Activated T-cell treated with anti-CD3 and anti-CD28 coated beads for 1 hour (primary cell): ENCODE results near the gene EIF4A3.
"Not testable (repeated sequence)": the region's sequence is repeated elsewhere in the genome, so short reads cannot be mapped to it uniquely, and the experiment has no call there.

Experiments
- DNase-seq: peaks from one replicate; pipeline ENCODE4 v3.0.0-alpha.2; 2020; ENCODE audit warnings: low read depth

The EIF4A3 gene

GRCh38 chr17:80171681-80172080, 24.8 kb upstream of the EIF4A3 start:
- DNase-seq, result no peak

- DNase-seq, result no peak
Observed at GRCh38 chr17:80169784-80170500, 23.0 kb upstream of the EIF4A3 start, which contains the start of gene CARD14. TSS of gene CARD14 (plus strand) at chr17:80170030. CDS start at chr17:80181439, 11,409 bp downstream.

DNA sequence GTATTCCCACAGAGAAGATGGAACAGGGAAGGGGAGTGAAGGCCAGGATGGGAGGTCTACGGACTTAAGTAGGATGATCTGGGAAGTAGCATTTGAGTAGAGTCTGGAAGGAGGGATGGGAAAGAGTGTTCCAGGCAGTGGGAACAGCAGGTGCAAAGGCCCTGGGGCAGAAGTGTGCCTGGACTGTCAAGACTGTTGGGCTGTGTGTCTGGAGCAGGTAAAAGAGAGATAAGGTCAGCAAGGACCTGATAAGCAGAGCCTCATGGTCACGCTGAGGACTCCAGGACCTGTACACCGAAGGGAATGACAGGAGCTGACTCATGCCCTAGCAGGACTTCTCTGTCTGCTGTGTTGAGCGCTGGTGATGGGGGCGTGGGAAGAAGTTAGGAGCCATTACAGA, 22.2 kb upstream of the EIF4A3 start:
- no peak for DNase-seq

DNA sequence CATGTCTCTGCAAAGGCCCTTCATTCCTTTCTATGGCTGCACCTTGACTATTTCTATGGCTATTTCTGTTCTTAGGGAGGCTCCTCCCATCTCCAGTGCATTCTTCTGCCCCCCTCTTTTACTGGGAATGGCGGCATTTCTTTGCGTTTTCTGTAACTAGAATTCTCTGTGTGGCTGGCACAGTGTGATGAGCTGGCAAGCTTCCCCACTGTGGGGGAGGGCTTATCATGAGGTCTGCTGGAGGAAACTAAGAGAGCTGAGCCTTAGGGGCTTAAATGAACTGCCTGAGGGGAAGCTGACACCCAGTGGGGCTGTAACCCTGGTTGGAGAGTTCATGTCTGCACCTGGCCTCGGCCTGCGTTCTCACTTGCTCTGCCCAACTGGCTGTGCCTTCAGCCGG, 21.4 kb upstream of the EIF4A3 start:
- DNase-seq, result no peak

DNA sequence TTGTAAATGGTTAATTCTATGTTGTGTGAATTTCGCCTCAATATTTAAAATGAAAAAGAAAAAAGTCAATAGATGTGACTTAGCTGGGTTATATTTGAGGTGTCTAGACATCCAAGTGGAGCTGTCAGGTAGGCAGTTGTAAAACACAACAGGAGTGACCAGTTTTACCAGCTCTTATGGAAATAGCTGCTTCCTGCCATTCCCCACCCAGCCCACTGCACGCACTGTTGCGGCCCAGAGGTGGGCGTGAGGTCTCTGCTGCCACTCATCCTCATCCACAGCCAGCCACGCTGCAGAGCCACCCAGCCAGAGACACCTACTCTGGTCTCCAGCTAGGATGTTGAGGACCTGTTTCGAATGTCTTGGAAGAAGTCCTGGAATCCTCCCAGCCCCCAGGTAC, 19.5 kb upstream of the EIF4A3 start:
- DNase-seq, result no peak

DNA sequence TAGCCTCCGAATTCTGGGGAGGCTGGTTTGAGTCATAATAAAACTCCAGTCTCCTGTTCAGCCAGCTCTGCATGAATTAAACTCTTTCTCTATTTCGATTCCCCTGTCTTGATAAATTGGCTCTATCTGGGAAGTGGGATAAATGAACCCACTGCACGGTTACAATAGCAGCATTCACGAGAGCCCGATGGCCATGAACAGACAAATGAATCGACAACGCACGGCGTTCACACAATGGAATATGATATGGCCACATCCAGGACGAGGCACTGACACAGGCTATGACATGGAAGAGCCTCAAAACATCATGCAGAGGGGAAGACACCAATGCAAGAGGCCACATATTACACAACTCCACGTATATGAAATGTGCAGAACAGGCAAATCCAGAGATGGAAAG, 17.3 kb upstream of the EIF4A3 start:
- no peak for DNase-seq

DNA sequence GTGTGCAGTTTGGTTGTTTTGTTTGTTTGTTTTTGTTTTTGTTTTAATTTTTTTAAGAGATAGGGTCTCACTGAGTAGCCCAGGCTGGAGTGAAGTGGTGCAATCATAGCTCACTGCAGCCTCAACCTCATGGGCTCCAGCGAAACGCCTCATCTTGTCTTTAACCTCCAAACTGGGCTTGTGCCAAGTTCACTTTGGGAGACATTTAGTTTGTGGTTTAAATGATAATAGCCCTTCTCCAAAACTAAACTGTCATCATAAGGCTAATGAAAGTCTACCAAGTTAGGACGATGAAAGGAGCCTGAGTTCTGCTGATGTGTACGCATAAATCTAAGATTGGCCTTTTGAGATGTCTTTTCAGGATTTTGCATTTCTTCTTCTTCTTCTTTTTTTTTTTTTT, 16.4 kb upstream of the EIF4A3 start:
- no peak for DNase-seq

- DNase-seq, result no peak
Observed at GRCh38 chr17:80160536-80160935, 13.6 kb upstream of the EIF4A3 start.

- DNase-seq, result no peak
Observed at GRCh38 chr17:80158846-80159245, 11.9 kb upstream of the EIF4A3 start.

- DNase-seq, result not testable (repeated sequence)
Observed at GRCh38 chr17:80155600-80155999, 8.7 kb upstream of the EIF4A3 start.

DNA sequence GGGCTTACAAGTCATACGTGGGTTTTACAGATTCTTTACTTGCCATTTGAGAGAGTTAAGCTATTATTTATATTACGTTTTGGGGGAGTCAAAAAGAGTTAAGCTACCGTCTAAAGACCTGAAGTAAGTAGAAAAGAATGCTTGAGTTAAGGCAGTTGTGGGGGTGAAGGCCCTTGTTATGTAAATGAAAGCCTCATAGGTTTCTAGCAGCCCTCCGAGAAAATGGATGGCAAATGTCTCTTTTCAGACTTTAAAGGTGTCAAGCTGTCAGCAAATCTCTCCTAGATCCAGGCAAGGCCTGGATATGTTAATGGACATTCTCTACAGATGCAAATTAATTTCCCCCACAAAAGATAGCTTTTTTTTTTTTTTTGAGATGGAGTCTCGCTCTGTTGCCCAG, 7.2 kb upstream of the EIF4A3 start:
- DNase-seq, result no peak

DNA sequence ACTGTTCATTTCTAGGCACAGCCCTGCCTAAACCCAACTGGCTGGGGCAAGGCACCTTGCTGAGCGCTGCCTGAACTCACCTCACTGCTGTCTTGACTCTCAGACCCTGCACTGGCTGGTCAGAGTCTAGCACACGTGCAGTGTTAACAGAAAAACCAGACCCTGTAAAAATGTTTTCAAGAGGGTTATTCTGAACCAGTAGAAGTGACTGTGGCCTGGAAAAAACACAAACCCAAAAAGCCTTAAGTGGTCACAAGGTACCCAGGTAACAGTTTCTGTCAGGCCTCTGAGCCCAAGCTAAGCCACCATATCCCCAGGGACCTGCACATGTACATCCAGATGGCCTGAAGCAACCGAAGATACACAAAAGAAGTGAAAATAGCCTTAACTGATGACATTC, 6.1 kb upstream of the EIF4A3 start:
- no peak for DNase-seq

GRCh38 chr17:80152081-80152702, 5.3 kb upstream of the EIF4A3 start:
- no peak for DNase-seq

GRCh38 chr17:80151333-80151732, 4.4 kb upstream of the EIF4A3 start:
- DNase-seq, result no peak

DNA sequence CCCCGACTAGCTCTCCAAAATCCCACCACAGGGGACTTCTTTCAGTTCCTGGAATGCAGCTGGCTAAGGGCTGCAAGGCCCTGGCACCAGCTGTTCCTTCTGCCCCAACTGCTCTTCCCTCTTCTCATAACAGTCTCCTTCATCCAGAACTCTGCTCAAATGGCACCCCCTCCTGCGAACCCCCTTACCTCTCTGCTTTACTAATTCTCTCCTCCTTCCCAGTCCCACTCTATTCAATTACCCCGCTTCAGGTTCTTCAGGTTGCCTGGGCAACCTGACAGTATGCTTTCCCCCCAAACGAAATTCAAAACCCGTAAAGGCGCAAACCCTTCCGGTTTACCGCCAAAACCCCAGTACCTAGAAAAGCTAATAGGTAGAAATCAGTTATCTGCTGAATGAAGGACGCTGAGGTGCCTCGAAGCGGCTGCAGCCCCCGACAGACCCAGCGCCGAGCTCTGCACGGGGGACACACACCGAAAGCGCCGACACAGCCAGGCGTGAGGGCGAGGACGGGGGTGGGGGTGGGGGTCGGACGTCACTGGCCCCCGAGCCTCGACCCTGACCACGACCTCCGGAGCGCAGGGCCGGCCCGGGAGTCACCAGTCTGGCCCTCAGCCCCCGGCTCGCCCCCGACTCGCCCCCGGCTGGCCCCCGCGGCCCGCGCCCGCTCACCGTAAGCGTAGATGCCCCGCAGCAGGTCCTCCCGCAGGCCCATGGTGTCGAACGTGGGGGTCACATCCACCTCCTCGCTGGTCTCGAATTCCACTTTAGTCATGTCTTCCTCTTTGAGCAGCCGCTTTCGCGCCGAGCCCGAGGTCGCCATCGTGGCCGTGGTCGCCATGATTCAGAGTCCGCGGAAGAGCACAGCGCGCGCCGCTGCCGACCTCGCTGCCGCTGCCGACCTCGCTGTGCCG, 550 bp downstream of the EIF4A3 start:
- DNase-seq, result no peak

DNA sequence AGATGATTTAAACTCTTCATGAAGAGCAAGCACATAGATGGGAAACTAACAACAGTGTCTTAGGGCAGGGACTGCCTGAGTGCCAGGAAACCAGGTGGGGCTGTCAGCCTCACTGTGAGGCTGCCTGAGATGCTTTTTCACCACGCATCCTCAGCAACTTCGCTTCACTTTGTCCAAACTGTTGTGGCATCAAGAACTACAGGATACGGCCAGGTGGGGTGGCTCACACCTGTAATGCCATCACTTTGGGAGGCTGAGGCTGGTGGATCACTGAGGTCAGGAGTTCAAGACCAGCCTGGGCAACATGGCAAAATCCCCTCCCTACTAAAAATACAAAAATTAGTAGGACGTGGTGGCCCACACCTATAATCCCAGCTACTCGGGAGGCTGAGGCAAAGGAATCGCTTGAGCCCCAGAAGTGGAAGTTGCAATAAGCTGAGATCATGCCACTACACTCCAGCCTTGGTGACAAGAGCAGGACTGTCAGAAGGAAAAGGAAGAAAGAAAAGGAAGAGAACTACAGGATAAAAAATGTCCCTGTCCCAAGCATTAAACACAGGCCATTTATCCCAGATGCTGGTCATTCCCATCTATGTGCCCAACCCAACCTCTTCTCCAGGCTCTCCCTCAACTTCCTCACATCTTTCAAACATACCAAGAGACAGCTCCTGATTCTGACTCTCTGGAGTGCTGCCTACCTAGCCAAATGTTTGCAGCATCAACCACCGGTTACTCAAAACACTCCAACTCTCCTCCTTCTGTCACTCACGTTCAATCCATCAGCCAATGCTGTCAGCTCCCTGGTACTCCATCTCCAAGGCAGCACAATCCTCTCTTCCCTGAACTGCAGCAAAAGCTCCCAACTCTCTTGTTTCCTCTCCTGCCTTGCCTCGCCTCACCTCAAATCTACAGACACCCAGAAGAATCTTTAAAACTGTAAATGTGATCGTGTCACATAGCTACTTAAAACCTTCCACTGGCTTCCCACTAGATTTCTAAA, 1.6 kb downstream of the EIF4A3 start:
- DNase-seq, result no peak

GRCh38 chr17:80142929-80143328, 4.0 kb downstream of the EIF4A3 start:
- DNase-seq, result no peak

DNA sequence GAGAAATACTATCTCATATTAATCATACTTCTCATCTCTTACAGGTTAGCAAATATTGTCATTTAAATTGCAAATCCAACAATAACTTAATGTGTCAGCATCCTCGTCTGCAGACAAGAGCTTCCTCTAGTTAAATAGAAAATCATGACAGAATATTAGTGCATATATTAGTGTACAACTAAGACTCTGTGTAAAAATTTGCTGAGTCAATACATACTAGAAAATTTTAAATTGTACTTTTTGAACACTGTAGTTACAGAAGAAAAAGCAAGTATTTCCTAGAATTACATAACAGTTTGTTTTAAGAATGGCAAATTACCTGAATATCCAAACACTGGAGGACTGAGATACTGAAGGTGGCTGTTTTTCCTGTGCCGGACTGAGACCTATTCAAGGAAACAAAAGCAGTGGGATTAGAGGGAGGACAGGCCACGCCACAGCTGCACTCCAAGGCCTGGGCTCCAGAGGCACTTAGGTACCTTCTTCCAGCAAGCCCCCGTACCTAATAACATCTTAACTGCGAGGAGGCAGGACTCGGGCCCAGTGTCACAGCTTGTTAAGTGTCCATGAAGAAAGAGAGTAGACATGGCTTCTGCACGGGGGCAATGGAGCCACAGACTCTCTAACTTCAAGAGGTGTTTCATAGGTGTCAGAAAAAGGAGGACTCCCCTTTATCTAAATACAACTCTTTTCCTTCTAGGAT, 5.3 kb downstream of the EIF4A3 start:
- DNase-seq, result no peak

DNA sequence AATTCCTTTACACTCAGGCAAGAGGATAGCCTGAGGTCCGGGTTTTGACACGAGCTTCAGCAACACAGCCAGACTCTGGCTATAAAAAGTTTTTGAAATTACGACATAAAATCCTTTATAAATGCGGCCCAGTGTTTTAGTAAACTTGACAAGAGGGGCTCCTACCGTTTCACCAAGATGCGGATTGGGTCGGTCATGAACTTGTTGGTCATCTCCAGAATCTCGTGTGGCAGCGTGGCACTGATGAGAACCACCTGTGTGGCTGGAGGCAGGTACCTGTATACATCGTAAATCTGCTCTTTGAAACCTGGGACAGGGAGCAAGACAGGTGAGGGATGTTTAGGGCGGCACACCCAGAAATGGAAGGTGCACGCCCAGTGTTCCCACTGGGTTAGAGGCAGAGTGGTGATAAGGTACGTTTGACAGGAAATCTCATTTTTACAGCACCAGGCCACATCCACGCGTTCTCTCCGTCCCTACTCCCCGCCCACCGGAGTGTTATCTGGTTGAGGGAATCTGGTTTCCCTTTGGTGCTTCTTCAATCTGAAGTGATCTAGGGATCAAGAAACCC, 8.0 kb downstream of the EIF4A3 start:
- no peak for DNase-seq

- DNase-seq, result no peak
Observed at GRCh38 chr17:80137131-80137530, 9.8 kb downstream of the EIF4A3 start.

DNA sequence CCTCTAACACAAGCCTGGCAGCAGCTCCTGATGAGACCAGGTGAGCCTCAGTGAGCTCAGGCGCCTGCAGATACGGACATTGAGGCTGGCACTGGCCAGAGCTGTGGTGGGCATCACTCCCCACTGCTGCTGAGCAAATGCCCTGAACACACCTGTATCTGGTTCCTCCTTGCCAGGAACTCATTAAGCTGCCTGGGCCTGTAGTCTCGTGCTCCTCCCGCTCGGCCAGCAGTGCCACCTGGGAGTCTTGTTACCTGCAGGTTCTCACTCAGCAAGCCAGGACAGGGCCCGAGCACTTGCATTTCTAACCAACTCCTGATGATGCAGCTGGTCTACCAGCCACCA, 13.3 kb downstream of the EIF4A3 start:
- DNase-seq, result no peak
